SK-N-SH treated with all-trans-retinoic acid at 6 μM for 48 hours (cell line): ENCODE results near the gene HS6ST3.

Experiments
- ATAC-seq: fragments of 200-7000 bp; cut with Tn5 transposase; 3 replicates; pipeline ENCODE4 v1.9.1; 2020; ENCODE audit warnings: mild to moderate bottlenecking, moderate library complexity
- CSDC2 ChIP-seq: fragments of 250-450 bp; sonication (Bioruptor Pico); IDR thresholded peaks from 2 replicates; pipeline ENCODE4 v1.5.0; 2020; ENCODE audit warnings: mild to moderate bottlenecking, moderate library complexity
- ESRRG ChIP-seq: fragments of 250-450 bp; sonication (Bioruptor Pico); IDR thresholded peaks from 2 replicates; pipeline ENCODE4 v1.6.1; 2021; ENCODE audit warnings: mild to moderate bottlenecking
- GLIS3 ChIP-seq: fragments of 250-450 bp; sonication (Bioruptor Pico); IDR thresholded peaks from 2 replicates; pipeline ENCODE4 v1.5.0; 2020; ENCODE audit warnings: mild to moderate bottlenecking, moderate library complexity
- ISL1 ChIP-seq: fragments of 250-450 bp; sonication (Bioruptor Pico); IDR thresholded peaks from 2 replicates; pipeline ENCODE4 v2.1.2; 2022; ENCODE audit warnings: mild to moderate bottlenecking, moderate library complexity
- OSR1 ChIP-seq: fragments of 250-450 bp; sonication (Bioruptor Pico); IDR thresholded peaks from 2 replicates; pipeline ENCODE4 v1.8.0; 2022; ENCODE audit warnings: moderate library complexity, mild to moderate bottlenecking, inconsistent platforms
- PPARA ChIP-seq: fragments of 250-450 bp; sonication (Bioruptor Pico); IDR thresholded peaks from 2 replicates; pipeline ENCODE4 v1.5.0; 2020; ENCODE audit warnings: mild to moderate bottlenecking, borderline replicate concordance
- RARB ChIP-seq: fragments of 250-450 bp; sonication (Bioruptor Pico); IDR thresholded peaks from 2 replicates; pipeline ENCODE4 v1.8.0; 2021; ENCODE audit warnings: mild to moderate bottlenecking, moderate library complexity
- SNAI2 ChIP-seq: fragments of 250-450 bp; sonication (Bioruptor Pico); IDR thresholded peaks from 2 replicates; pipeline ENCODE4 v1.5.0; 2020; ENCODE audit warnings: mild to moderate bottlenecking, moderate library complexity
- TOX ChIP-seq: fragments of 250-450 bp; sonication (Bioruptor Pico); IDR thresholded peaks from 2 replicates; pipeline ENCODE4 v1.8.0; 2021; ENCODE audit warnings: mild to moderate bottlenecking, moderate library complexity, borderline replicate concordance
- ZC3H10 ChIP-seq: fragments of 250-450 bp; sonication (Bioruptor Pico); IDR thresholded peaks from 2 replicates; pipeline ENCODE4 v1.5.1; 2021; ENCODE audit warnings: mild to moderate bottlenecking, moderate library complexity
- ZFP3 ChIP-seq: fragments of 250-450 bp; sonication (Bioruptor Pico); IDR thresholded peaks from 2 replicates; pipeline ENCODE4 v1.5.0; 2020; ENCODE audit warnings: mild to moderate bottlenecking, moderate library complexity
- ZFP30 ChIP-seq: fragments of 450-650 bp; formaldehyde crosslinking; IDR thresholded peaks from 2 replicates; pipeline ENCODE4 v1.5.0; 2022; ENCODE audit warnings: mild to moderate bottlenecking, moderate library complexity
- ZNF565 ChIP-seq: fragments of 450-650 bp; formaldehyde crosslinking; conservative IDR thresholded peaks from 2 replicates; pipeline ENCODE4 v1.5.0; 2020; ENCODE audit warnings: low read depth, mild to moderate bottlenecking, moderate library complexity
- ZNF70 ChIP-seq: fragments of 450-650 bp; formaldehyde crosslinking; IDR thresholded peaks from 2 replicates; pipeline ENCODE4 v1.5.0; 2020; ENCODE audit warnings: mild to moderate bottlenecking, moderate library complexity
- ZNF8 ChIP-seq: fragments of 450-650 bp; formaldehyde crosslinking; IDR thresholded peaks from 2 replicates; pipeline ENCODE4 v1.5.0; 2020; ENCODE audit warnings: mild to moderate bottlenecking, moderate library complexity
- TF ChIP-seq, protein P1 (sequence below): fragments of 250-450 bp; sonication (Bioruptor Pico); IDR thresholded peaks from 2 replicates; pipeline ENCODE4 v1.8.0; 2020; ENCODE audit warnings: mild to moderate bottlenecking, moderate library complexity, borderline replicate concordance
- TF ChIP-seq, protein P2 (sequence below): fragments of 250-450 bp; sonication (Bioruptor Pico); IDR thresholded peaks from 2 replicates; pipeline ENCODE4 v1.5.1; 2020; ENCODE audit warnings: low read depth, mild to moderate bottlenecking, moderate library complexity
- TF ChIP-seq, protein P3 (sequence below): fragments of 250-450 bp; sonication (Bioruptor Pico); IDR thresholded peaks from 2 replicates; pipeline ENCODE4 v1.5.0; 2020; ENCODE audit warnings: mild to moderate bottlenecking, moderate library complexity
- TF ChIP-seq, protein P4 (sequence below): fragments of 250-450 bp; sonication (Bioruptor Pico); IDR thresholded peaks from 2 replicates; pipeline ENCODE4 v1.5.1; 2021; ENCODE audit warnings: mild to moderate bottlenecking, moderate library complexity
- TF ChIP-seq, protein P5 (sequence below): fragments of 250-450 bp; sonication (Bioruptor Pico); IDR thresholded peaks from 2 replicates; pipeline ENCODE4 v1.8.0; 2021; ENCODE audit warnings: low read depth, mild to moderate bottlenecking, moderate library complexity, borderline replicate concordance

Gene HS6ST3

DNA sequence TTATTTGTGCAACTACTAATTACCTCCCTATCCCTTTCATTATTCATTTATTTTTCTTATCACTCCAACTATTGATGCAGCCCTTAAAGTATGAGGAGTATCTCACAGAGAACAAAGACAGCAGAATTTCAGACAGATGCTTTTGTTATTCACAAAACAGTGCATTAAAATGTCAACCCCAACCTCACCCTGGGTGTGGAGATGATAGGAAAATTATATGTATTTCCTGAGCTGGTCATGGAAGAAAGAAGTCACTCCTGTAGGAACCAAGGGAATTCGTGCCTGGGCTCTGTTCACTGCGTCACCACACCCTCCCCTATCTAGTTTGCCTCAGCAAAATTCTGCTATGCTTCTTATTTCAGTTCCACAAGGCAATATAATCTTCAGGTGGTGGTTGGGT is 588.9 kb downstream of the HS6ST3 start:
- TF ChIP-seq TOX = no peak
- ATAC-seq = no peak

DNA sequence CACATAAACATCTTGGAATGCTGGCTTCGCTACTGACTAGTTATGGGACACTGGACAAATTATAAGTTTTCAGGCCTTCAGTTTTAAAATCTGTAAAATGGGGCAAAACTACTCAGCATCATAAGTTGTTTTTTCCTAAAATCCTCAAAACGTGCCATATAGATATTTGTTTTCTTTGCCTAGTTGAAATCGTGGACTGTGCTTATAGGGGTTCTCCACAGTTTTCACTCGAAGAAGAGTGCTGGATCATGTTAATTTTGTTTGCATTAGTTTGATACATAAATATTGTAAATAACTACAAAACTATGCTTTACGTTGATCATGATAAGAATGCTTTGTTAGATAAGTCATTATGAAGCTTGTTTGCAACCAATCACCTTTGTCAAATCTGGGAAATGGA is 591.0 kb downstream of the HS6ST3 start:
- no peak for ATAC-seq
- TF ChIP-seq ZC3H10 (CRISPR knock-in tag) (no peak), CSDC2 (no peak), PPARA (CRISPR knock-in tag) (no peak), ZFP30 (CRISPR knock-in tag) (no peak), ZFP3 (CRISPR knock-in tag) (no peak), ZNF8 (CRISPR knock-in tag) (no peak), SNAI2 (no peak), TOX (no peak), OSR1 (CRISPR knock-in tag) (no peak), ZNF70 (CRISPR knock-in tag) (no peak)
- TF ChIP-seq, protein P1, sequence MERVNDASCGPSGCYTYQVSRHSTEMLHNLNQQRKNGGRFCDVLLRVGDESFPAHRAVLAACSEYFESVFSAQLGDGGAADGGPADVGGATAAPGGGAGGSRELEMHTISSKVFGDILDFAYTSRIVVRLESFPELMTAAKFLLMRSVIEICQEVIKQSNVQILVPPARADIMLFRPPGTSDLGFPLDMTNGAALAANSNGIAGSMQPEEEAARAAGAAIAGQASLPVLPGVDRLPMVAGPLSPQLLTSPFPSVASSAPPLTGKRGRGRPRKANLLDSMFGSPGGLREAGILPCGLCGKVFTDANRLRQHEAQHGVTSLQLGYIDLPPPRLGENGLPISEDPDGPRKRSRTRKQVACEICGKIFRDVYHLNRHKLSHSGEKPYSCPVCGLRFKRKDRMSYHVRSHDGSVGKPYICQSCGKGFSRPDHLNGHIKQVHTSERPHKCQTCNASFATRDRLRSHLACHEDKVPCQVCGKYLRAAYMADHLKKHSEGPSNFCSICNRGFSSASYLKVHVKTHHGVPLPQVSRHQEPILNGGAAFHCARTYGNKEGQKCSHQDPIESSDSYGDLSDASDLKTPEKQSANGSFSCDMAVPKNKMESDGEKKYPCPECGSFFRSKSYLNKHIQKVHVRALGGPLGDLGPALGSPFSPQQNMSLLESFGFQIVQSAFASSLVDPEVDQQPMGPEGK (CRISPR knock-in tag) = no peak
- TF ChIP-seq, protein P2, sequence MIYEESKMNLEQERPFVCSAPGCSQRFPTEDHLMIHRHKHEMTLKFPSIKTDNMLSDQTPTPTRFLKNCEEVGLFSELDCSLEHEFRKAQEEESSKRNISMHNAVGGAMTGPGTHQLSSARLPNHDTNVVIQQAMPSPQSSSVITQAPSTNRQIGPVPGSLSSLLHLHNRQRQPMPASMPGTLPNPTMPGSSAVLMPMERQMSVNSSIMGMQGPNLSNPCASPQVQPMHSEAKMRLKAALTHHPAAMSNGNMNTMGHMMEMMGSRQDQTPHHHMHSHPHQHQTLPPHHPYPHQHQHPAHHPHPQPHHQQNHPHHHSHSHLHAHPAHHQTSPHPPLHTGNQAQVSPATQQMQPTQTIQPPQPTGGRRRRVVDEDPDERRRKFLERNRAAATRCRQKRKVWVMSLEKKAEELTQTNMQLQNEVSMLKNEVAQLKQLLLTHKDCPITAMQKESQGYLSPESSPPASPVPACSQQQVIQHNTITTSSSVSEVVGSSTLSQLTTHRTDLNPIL = no peak

DNA sequence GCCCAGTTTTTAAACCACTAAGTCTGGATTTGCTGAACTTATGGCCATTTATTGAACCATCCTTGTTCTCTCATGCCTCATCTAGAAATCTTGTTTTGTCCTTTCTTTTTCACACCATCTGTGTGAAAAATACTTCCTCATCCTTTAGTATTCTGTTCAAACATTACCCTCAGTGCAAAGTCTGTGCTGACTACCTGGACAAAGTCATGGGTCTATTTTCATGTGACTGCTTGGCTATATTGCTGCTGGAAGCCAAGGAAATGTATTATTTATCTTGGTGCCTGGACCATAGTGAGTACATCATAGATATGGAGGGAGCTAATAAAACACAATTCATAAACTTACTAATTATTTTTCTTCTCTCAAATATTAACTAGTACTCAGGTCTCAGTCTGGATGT is 591.9 kb downstream of the HS6ST3 start:
- TF ChIP-seq ISL1 (CRISPR knock-in tag) = no peak
- no peak for TF ChIP-seq ESRRG (CRISPR knock-in tag)
- TF ChIP-seq, protein P1 (CRISPR knock-in tag) = no peak
- TF ChIP-seq, all 23 proteins: peak for 0
- ATAC-seq = no peak

DNA sequence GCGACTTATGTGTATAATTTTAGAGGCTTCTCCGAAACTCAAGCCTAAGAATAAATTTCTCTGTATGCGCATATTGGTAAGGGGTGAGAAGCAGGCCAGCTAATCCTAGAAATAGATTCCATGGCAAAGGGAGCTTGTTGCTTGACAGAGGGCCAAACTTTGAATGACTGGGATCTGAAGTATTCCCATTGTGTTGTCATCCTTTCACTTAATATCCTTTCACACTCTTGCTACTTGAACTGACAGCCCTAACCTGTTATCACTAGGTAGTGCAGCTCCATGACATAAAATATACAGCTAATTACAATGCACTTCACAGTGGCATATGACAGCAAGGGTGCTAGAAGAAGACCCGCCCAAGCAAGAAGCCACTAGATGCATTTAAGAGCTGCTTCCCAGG is 594.6 kb downstream of the HS6ST3 start:
- TF ChIP-seq, protein P3, sequence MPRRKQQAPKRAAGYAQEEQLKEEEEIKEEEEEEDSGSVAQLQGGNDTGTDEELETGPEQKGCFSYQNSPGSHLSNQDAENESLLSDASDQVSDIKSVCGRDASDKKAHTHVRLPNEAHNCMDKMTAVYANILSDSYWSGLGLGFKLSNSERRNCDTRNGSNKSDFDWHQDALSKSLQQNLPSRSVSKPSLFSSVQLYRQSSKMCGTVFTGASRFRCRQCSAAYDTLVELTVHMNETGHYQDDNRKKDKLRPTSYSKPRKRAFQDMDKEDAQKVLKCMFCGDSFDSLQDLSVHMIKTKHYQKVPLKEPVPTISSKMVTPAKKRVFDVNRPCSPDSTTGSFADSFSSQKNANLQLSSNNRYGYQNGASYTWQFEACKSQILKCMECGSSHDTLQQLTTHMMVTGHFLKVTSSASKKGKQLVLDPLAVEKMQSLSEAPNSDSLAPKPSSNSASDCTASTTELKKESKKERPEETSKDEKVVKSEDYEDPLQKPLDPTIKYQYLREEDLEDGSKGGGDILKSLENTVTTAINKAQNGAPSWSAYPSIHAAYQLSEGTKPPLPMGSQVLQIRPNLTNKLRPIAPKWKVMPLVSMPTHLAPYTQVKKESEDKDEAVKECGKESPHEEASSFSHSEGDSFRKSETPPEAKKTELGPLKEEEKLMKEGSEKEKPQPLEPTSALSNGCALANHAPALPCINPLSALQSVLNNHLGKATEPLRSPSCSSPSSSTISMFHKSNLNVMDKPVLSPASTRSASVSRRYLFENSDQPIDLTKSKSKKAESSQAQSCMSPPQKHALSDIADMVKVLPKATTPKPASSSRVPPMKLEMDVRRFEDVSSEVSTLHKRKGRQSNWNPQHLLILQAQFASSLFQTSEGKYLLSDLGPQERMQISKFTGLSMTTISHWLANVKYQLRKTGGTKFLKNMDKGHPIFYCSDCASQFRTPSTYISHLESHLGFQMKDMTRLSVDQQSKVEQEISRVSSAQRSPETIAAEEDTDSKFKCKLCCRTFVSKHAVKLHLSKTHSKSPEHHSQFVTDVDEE (CRISPR knock-in tag) = no peak
- TF ChIP-seq, protein P4, sequence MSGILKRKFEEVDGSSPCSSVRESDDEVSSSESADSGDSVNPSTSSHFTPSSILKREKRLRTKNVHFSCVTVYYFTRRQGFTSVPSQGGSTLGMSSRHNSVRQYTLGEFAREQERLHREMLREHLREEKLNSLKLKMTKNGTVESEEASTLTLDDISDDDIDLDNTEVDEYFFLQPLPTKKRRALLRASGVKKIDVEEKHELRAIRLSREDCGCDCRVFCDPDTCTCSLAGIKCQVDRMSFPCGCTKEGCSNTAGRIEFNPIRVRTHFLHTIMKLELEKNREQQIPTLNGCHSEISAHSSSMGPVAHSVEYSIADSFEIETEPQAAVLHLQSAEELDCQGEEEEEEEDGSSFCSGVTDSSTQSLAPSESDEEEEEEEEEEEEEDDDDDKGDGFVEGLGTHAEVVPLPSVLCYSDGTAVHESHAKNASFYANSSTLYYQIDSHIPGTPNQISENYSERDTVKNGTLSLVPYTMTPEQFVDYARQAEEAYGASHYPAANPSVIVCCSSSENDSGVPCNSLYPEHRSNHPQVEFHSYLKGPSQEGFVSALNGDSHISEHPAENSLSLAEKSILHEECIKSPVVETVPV (CRISPR knock-in tag) = no peak
- TF ChIP-seq TOX (no peak), ZNF8 (CRISPR knock-in tag) (no peak), OSR1 (CRISPR knock-in tag) (no peak), ZNF70 (CRISPR knock-in tag) (no peak), GLIS3 (CRISPR knock-in tag) (no peak), ISL1 (CRISPR knock-in tag) (no peak), ZC3H10 (CRISPR knock-in tag) (no peak), SNAI2 (no peak), ESRRG (CRISPR knock-in tag) (no peak), CSDC2 (no peak), RARB (no peak), PPARA (CRISPR knock-in tag) (no peak), ZFP3 (CRISPR knock-in tag) (no peak), ZFP30 (CRISPR knock-in tag) (no peak), ZNF565 (CRISPR knock-in tag) (no peak)
- TF ChIP-seq, protein P2 = no peak
- TF ChIP-seq, protein P1 (CRISPR knock-in tag) = no peak
- TF ChIP-seq, protein P5, sequence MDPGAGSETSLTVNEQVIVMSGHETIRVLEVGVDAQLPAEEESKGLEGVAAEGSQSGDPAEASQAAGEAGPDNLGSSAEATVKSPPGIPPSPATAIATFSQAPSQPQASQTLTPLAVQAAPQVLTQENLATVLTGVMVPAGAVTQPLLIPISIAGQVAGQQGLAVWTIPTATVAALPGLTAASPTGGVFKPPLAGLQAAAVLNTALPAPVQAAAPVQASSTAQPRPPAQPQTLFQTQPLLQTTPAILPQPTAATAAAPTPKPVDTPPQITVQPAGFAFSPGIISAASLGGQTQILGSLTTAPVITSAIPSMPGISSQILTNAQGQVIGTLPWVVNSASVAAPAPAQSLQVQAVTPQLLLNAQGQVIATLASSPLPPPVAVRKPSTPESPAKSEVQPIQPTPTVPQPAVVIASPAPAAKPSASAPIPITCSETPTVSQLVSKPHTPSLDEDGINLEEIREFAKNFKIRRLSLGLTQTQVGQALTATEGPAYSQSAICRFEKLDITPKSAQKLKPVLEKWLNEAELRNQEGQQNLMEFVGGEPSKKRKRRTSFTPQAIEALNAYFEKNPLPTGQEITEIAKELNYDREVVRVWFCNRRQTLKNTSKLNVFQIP = no peak
- no peak for ATAC-seq
